ENCODE data around the gene ARSG.
"Not testable (repeated sequence)": the region's sequence is repeated elsewhere in the genome, so short reads cannot be mapped to it uniquely, and the experiment has no call there.

DNA sequence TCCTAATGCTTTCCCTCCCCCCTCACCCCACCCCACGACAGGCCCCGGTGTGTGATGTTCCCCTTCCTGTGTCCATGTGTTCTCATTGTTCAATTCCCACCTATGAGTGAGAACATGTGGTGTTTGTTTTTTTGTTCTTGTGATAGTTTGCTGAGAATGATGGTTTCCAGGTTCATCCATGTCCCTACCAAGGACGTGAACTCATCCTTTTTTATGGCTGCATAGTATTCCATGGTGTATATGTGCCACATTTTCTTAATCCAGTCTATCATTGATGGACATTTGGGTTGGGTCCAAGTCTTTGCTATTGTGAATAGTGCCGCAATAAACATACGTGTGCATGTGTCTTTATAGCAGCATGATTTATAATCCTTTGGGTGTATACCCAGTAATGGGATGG is 112.5 kb downstream of the ARSG start:
- not testable (repeated sequence) for TF ChIP-seq POLR2A (IDR thresholded peaks at IDR 0.05; ENCODE audit: low read depth, low read length); RCOR1 (IDR thresholded peaks at IDR 0.05; ENCODE audit: insufficient replicate concordance, low read length); RAD21 (IDR thresholded peaks at IDR 0.05; ENCODE audit: low read length); MAFK (IDR thresholded peaks at IDR 0.05; ENCODE audit: low read depth, low read length); FOS (IDR thresholded peaks at IDR 0.05; ENCODE audit: low read depth, low read length); MXI1 (IDR thresholded peaks at IDR 0.05; ENCODE audit: borderline replicate concordance, low read depth, low read length); MAZ (IDR thresholded peaks at IDR 0.05; ENCODE audit: borderline replicate concordance, low read depth, low read length); SMC3 (IDR thresholded peaks at IDR 0.05; ENCODE audit: low read depth, low read length); CEBPB (IDR thresholded peaks at IDR 0.05; ENCODE audit: low read depth, low read length); RFX5 (IDR thresholded peaks at IDR 0.05; ENCODE audit: low read depth, low read length)
- TF ChIP-seq, protein P1, sequence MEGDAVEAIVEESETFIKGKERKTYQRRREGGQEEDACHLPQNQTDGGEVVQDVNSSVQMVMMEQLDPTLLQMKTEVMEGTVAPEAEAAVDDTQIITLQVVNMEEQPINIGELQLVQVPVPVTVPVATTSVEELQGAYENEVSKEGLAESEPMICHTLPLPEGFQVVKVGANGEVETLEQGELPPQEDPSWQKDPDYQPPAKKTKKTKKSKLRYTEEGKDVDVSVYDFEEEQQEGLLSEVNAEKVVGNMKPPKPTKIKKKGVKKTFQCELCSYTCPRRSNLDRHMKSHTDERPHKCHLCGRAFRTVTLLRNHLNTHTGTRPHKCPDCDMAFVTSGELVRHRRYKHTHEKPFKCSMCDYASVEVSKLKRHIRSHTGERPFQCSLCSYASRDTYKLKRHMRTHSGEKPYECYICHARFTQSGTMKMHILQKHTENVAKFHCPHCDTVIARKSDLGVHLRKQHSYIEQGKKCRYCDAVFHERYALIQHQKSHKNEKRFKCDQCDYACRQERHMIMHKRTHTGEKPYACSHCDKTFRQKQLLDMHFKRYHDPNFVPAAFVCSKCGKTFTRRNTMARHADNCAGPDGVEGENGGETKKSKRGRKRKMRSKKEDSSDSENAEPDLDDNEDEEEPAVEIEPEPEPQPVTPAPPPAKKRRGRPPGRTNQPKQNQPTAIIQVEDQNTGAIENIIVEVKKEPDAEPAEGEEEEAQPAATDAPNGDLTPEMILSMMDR (conservative IDR thresholded peaks at IDR 0.05; ENCODE audit: low read depth, low read length) = not testable (repeated sequence)
- TF ChIP-seq, protein P2, sequence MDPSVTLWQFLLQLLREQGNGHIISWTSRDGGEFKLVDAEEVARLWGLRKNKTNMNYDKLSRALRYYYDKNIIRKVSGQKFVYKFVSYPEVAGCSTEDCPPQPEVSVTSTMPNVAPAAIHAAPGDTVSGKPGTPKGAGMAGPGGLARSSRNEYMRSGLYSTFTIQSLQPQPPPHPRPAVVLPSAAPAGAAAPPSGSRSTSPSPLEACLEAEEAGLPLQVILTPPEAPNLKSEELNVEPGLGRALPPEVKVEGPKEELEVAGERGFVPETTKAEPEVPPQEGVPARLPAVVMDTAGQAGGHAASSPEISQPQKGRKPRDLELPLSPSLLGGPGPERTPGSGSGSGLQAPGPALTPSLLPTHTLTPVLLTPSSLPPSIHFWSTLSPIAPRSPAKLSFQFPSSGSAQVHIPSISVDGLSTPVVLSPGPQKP (IDR thresholded peaks at IDR 0.05; ENCODE audit: borderline replicate concordance, low read depth, low read length) = not testable (repeated sequence)

Measured in IMR-90 (cell line).